ENCODE results near the gene TTF1. TPM values are rescaled to one million over a fixed set of nuclear protein-coding genes. Genes with fewer than 3 reads are reported as not detected.

The TTF1 gene
- total RNA-seq, 2 donors from 2014 or later, result 14.9 to 17.3 TPM

DNA sequence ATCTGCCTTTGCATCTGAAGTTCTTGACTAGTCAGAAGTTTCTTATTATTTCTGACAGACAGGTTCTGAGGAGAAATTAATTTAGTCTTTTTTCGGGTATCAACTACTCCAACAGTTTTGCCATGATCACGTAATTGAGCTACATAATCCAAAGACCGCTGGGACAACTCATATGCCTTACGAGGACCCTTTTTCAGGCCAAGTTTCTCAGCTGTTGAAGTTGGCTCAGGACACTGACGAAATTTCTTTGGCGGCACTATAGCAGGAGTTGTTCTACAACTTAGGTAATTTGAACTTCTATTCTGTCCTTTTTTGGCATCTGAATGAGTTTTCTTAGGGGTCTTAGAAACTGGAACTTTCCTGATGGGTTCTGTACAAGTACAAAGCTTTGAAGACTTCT is 79.1 kb downstream of the TTF1 start:
- H3K4me3 ChIP-seq, result no peak overlapping the region
- TF ChIP-seq, protein P1, sequence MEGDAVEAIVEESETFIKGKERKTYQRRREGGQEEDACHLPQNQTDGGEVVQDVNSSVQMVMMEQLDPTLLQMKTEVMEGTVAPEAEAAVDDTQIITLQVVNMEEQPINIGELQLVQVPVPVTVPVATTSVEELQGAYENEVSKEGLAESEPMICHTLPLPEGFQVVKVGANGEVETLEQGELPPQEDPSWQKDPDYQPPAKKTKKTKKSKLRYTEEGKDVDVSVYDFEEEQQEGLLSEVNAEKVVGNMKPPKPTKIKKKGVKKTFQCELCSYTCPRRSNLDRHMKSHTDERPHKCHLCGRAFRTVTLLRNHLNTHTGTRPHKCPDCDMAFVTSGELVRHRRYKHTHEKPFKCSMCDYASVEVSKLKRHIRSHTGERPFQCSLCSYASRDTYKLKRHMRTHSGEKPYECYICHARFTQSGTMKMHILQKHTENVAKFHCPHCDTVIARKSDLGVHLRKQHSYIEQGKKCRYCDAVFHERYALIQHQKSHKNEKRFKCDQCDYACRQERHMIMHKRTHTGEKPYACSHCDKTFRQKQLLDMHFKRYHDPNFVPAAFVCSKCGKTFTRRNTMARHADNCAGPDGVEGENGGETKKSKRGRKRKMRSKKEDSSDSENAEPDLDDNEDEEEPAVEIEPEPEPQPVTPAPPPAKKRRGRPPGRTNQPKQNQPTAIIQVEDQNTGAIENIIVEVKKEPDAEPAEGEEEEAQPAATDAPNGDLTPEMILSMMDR (IDR thresholded peaks at IDR 0.05), result no peak
- no peak overlapping the region for H3K27ac ChIP-seq
- H3K9me3 ChIP-seq, result no peaks in the 10 kb centered on the region
- DNase-seq (ENCODE audit: low spot score), result no peak
- H3K4me1 ChIP-seq, result no peaks in the 10 kb centered on the region
- no peaks in the 10 kb centered on the region for H3K27me3 ChIP-seq
- peaks cover 46% of the 10 kb centered on the region for H3K36me3 ChIP-seq

Other genes with a start within 250 kb of the TTF1 start
- 10 to 100 TPM in 1 of 2 donors, 1 to 10 TPM in 1; 5.2 to 16.9 TPM for gene NTNG2, start 244.8 kb downstream of the TTF1 start, total RNA-seq
- gene SETX, start 51.9 kb downstream of the TTF1 start, total RNA-seq, result 10 to 100 TPM; 32.3 to 33.9 TPM
- gene CFAP77, start 3.4 kb upstream of the TTF1 start, total RNA-seq, result 1 to 10 TPM; 3.3 to 8.6 TPM
- not detected for gene BARHL1, start 175.8 kb upstream of the TTF1 start, total RNA-seq

Measured in right atrium auricular region (tissue), 2 donors.